GM12878 (cell line): Measurements from ENCODE around the gene NIPAL1. TPM values are rescaled to one million over a fixed set of nuclear protein-coding genes. Genes with fewer than 3 reads are reported as not detected.

ENCODE experiments used
- ATAC-seq: fragments of 200-7000 bp; cut with Tn5 transposase; 3 replicates; pipeline ENCODE4 v1.9.1; 2020; ENCODE audit warnings: mild to moderate bottlenecking, moderate library complexity
- BruUV-seq: library from RNA; stranded (reverse); fragments of 400-500 nt; replicated peaks from 2 replicates; lab custom pipeline; 2021; lab: Mats Ljungman, UMichigan
- CTCF ChIA-PET: fragments of 300-600 bp; sonication (Branson Sonifier 250); formaldehyde crosslinking; extraction: SDS; loops from one replicate; lab custom pipeline; 2021; ENCODE audit warnings: inconsistent platforms; lab: Yijun Ruan, JAX
- POLR2A ChIA-PET: fragments of 350-600 bp; formaldehyde crosslinking; extraction: SDS; loops from one replicate; lab custom pipeline; 2021; ENCODE audit warnings: inconsistent platforms; lab: Charles Lee
- RAD21 ChIA-PET: fragments of 300-600 bp; sonication (Branson Sonifier 250); formaldehyde crosslinking; loops from one replicate; lab custom pipeline; 2023; ENCODE audit warnings: antibody characterized with exemption; ENCODE audit not compliant: unreplicated experiment; lab: Charles Lee
- SMC1A ChIA-PET: fragments of 300-600 bp; sonication (Branson Sonifier 250); formaldehyde crosslinking; loops from one replicate; lab custom pipeline; 2023; ENCODE audit not compliant: unreplicated experiment, uncharacterized antibody; lab: Charles Lee
- DNase-seq: peaks from one replicate; pipeline ENCODE4 v3.0.0-alpha.2; 2011; ENCODE audit warnings: low read depth, low spot score
- FAIRE-seq: peaks from 3 replicates; lab custom pipeline; 2011; peaks lifted over from hg19 to GRCh38; lab: Jason Lieb, UNC
- H2AFZ ChIP-seq: 2 replicates; pipeline ENCODE4 v1.6.0; 2011; ENCODE audit warnings: low read depth, low read length, control low read depth; ENCODE audit not compliant: control insufficient read depth
- H3K27ac ChIP-seq: 2 replicates; pipeline ENCODE4 v1.5.1; 2011; ENCODE audit warnings: control low read depth; ENCODE audit not compliant: control insufficient read depth, insufficient read depth
- H3K27me3 ChIP-seq, 2 experiments: replicated peaks in 1 of 2; 2 replicates each; pipeline versions ENCODE4 v1.6.0 to v1.6.1; 2011; ENCODE audit warnings: low read length in 1 of 2; ENCODE audit not compliant: control insufficient read depth in 2 of 2, insufficient read depth in 2 of 2
- H3K36me3 ChIP-seq, 2 experiments: 2 replicates each; pipeline ENCODE4 v1.5.1; 2011; ENCODE audit warnings: low read length in 1 of 2; ENCODE audit not compliant: control insufficient read depth in 2 of 2, insufficient read depth in 2 of 2
- H3K4me1 ChIP-seq: 2 replicates; pipeline ENCODE4 v1.6.1; 2011; ENCODE audit warnings: mild to moderate bottlenecking, low read length, moderate library complexity, mixed read lengths; ENCODE audit not compliant: control insufficient read depth, insufficient read depth
- H3K4me2 ChIP-seq: 2 replicates; pipeline ENCODE4 v1.6.0; 2011; ENCODE audit warnings: control low read depth; ENCODE audit not compliant: control insufficient read depth, insufficient read depth
- H3K4me3 ChIP-seq: fragments of 200-600 bp; sonication (generic); 2 replicates; pipeline ENCODE4 v1.5.1; 2016
- H3K79me2 ChIP-seq: 2 replicates; pipeline ENCODE4 v1.6.0; 2011; ENCODE audit warnings: low read length; ENCODE audit not compliant: control insufficient read depth, insufficient read depth
- H3K9ac ChIP-seq: 2 replicates; pipeline ENCODE4 v1.8.0; 2011; ENCODE audit warnings: low read length, control low read depth, mixed read lengths; ENCODE audit not compliant: control insufficient read depth, insufficient read depth
- H3K9me3 ChIP-seq: replicated peaks from 3 replicates; pipeline ENCODE4 v1.5.1; 2011; ENCODE audit warnings: mild to moderate bottlenecking, low read length; ENCODE audit not compliant: control insufficient read depth, insufficient read depth
- H4K20me1 ChIP-seq: 2 replicates; pipeline ENCODE4 v1.6.0; 2011; ENCODE audit not compliant: control insufficient read depth, insufficient read depth
- DPF2 ChIP-seq: fragments of 450-650 bp; IDR thresholded peaks from 2 replicates; pipeline ENCODE4 v1.6.1; 2017; ENCODE audit warnings: mild to moderate bottlenecking
- EGR1 ChIP-seq, 2 experiments: IDR thresholded peaks; 1 replicate in 1 of 2; 2 replicates in 1 of 2; pipeline ENCODE4 v1.6.1; 2011 to 2012; ENCODE audit warnings: low read depth in 2 of 2, low read length in 2 of 2, borderline replicate concordance in 1 of 2, mild to moderate bottlenecking in 1 of 2, moderate library complexity in 1 of 2
- ETV6 ChIP-seq, 2 experiments: fragments of 450-650 bp in 1 of 2; IDR thresholded peaks in 1 of 2; conservative IDR thresholded peaks in 1 of 2; 2 replicates each; pipeline ENCODE4 v1.6.1; 2014; ENCODE audit warnings: antibody characterized with exemption in 1 of 2, borderline replicate concordance in 1 of 2, low read depth in 1 of 2, mild to moderate bottlenecking in 1 of 2, moderate library complexity in 1 of 2
- IKZF1 ChIP-seq: fragments of 450-650 bp; conservative IDR thresholded peaks from 2 replicates; pipeline ENCODE4 v1.6.1; 2017; ENCODE audit warnings: antibody characterized with exemption, mild to moderate bottlenecking
- IKZF2 ChIP-seq, 2 experiments: fragments of 450-650 bp; IDR thresholded peaks; 2 replicates each; pipeline ENCODE4 v1.6.1; 2017; ENCODE audit warnings: mild to moderate bottlenecking in 2 of 2, moderate library complexity in 2 of 2
- IRF4 ChIP-seq: IDR thresholded peaks from 2 replicates; pipeline ENCODE4 v1.6.1; 2011; ENCODE audit warnings: low read depth, low read length
- KLF5 ChIP-seq: fragments of 450-650 bp; IDR thresholded peaks from 2 replicates; pipeline ENCODE4 v1.6.1; 2014; ENCODE audit warnings: mild to moderate bottlenecking; ENCODE audit not compliant: partially characterized antibody
- NBN ChIP-seq: fragments of 450-650 bp; IDR thresholded peaks from 2 replicates; pipeline ENCODE4 v1.6.1; 2016
- PKNOX1 ChIP-seq: fragments of 450-650 bp; IDR thresholded peaks from 2 replicates; pipeline ENCODE4 v1.6.1; 2016; ENCODE audit warnings: mild to moderate bottlenecking
- SMAD5 ChIP-seq: IDR thresholded peaks from 2 replicates; pipeline ENCODE4 v1.6.1; 2016; ENCODE audit warnings: antibody characterized with exemption, low read depth
- SREBF2 ChIP-seq: IDR thresholded peaks from 2 replicates; pipeline ENCODE4 v1.6.1; 2012; ENCODE audit warnings: mild to moderate bottlenecking, low read length
- WGBS: methylation state at CpG from one replicate; pipeline ENCODE4 v1.1.6; 2016; ENCODE audit warnings: low lambda C conversion rate; ENCODE audit not compliant: insufficient replicate concordance, insufficient coverage; ENCODE audit errors: missing lambda C conversion rate; 5-methylcytosine and 5-hydroxymethylcytosine counted together
- in situ Hi-C: fragments of 300-500 bp; cut with MboI; formaldehyde crosslinking; loops from 9 replicates; pipeline ENCODE4 v1.14.3; 2018; ENCODE audit warnings: mixed read lengths
- intact Hi-C: fragments of 100-400 bp; cut with micrococcal nuclease; formaldehyde crosslinking; loops from one replicate; pipeline ENCODE4 v1.14.2; 2022; ENCODE audit not compliant: unreplicated experiment
- polyA plus RNA-seq, 11 experiments: library from polyadenylated mRNA; depleted of rRNA in 4 of 11; unstranded in 6 of 11; stranded (reverse) in 5 of 11; fragments of >200 nt; fragmentation: Nextera tagmentation in 4 of 11; fragmentation: Illumina TruSeq in 1 of 11; extraction: Ambion mirVana in 4 of 11; extraction: Trizol in 1 of 11; gene quantifications; 1 replicate in 1 of 11; 2 replicates in 10 of 11; pipeline versions ENCODE4 v1.2.1 to v1.2.3, GENCODE V29; 2011 to 2016; ENCODE audit warnings: inconsistent platforms in 2 of 11, missing spikeins in 2 of 11, low read depth in 1 of 11
- total RNA-seq, 4 experiments: library from RNA; depleted of rRNA in 3 of 4; stranded (reverse); fragments of >200 nt in 3 of 4; fragmentation: Illumina TruSeq in 1 of 4; extraction: Trizol in 1 of 4; gene quantifications; 2 replicates each; pipeline versions ENCODE4 v1.2.1 to v1.2.3, GENCODE V29; 2013 to 2021
- TF ChIP-seq, protein P1 (sequence below): IDR thresholded peaks from 2 replicates; pipeline ENCODE4 v1.6.1; 2011; ENCODE audit warnings: borderline replicate concordance, low read depth, mild to moderate bottlenecking, moderate library complexity, mixed read lengths, low read length; ENCODE audit not compliant: insufficient read depth; ENCODE audit errors: extremely low read length
- TF ChIP-seq, protein P2 (sequence below): IDR thresholded peaks from 2 replicates; pipeline ENCODE4 v1.6.1; 2012; ENCODE audit warnings: mild to moderate bottlenecking, low read depth, low read length
- TF ChIP-seq, protein P3 (sequence below): fragments of 450-650 bp; IDR thresholded peaks from 2 replicates; pipeline ENCODE4 v1.6.1; 2017; ENCODE audit warnings: low read depth, mild to moderate bottlenecking, moderate library complexity

NIPAL1 gene
- total and polyA plus RNA-seq, 10 of the 15 experiments (the other 5 are each of a cell fraction or from before 2014, with no cell fraction given), result 0.46 to 9.7 (median 5.9) TPM

GRCh38 chr4:48041535-48042137, 25.1 kb downstream of the NIPAL1 start:
- intact Hi-C loops, result loop anchor here (10.0 kb wide), 1 partner anchor 527 kb away; no protein-coding TSS in a partner anchor
- ChIA-PET POLR2A (interaction anchor here (0.6 kb wide), 2 partner anchors 300 to 318 kb away, joined by 3 to 5 read pairs; no protein-coding TSS in a partner anchor), CTCF (interaction anchor here (0.5 to 2.7 kb wide), 11 partner anchors 8 to 545 kb away, joined by 3 to 24 read pairs (median 4); no protein-coding TSS in a partner anchor), RAD21 (interaction anchor here (0.7 to 1.5 kb wide), 3 partner anchors 8 to 24 kb away, joined by 3 to 7 read pairs (median 4); no protein-coding TSS in a partner anchor), SMC1A (interaction anchor here (1.2 to 11.7 kb wide), 7 partner anchors 9 to 49 kb away, joined by 3 to 268 read pairs (median 4); no protein-coding TSS in a partner anchor)
- H3K4me1 ChIP-seq, result peaks cover 51% of the 10 kb centered on the region
- no peak overlapping the region for H2AFZ ChIP-seq
- no peak overlapping the region for H3K9ac ChIP-seq
- H3K4me2 ChIP-seq, result peak overlapping the region; percentile 15
- no peaks in the 10 kb centered on the region for H4K20me1 ChIP-seq
- WGBS, result 27% methylated on average over 4 of the region's 4 CpGs
- H3K27ac ChIP-seq, result peak overlapping the region; percentile 2; the same call in 1 of the 2 replicates
- no peaks in the 10 kb centered on the region for H3K27me3 ChIP-seq
- H3K79me2 ChIP-seq, result no peaks in the 10 kb centered on the region
- no peaks in the 10 kb centered on the region for H3K36me3 ChIP-seq
- BruUV-seq, result no TSS peak
- FAIRE-seq, result no peak
- no peak overlapping the region for H3K4me3 ChIP-seq
- no peak for DNase-seq
- in situ Hi-C loops, result no loop called here
- H3K9me3 ChIP-seq, result no peaks in the 10 kb centered on the region
- peak; percentile 31 for ATAC-seq
- TF ChIP-seq EGR1 (IDR thresholded peaks at IDR 0.05; ENCODE audit: borderline replicate concordance in 1 of 2, low read depth in 2 of 2, low read length in 2 of 2) (no peak), SMAD5 (no peak), ETV6 (conservative IDR thresholded peaks at IDR 0.05 in 1 of 2, IDR thresholded peaks at IDR 0.05 in 1 of 2; ENCODE audit: borderline replicate concordance in 1 of 2, low read depth in 1 of 2) (peak in 1 of 2 experiments; percentile 27; a peak in 1 of 4 replicates), KLF5 (no peak), IRF4 (0 out of 2 replicates have a peak, but pooled peaks have one; percentile 21), IKZF1 (peak; percentile 36), DPF2 (peak; percentile 19; the same call in 1 of the 2 replicates), PKNOX1 (0 out of 2 replicates have a peak, but pooled peaks have one; percentile 15), SREBF2 (no peak), IKZF2 (IDR thresholded peaks at IDR 0.05) (peak in 1 of 2 experiments; percentile 41; a peak in 2 of 4 replicates), NBN (no peak)
- TF ChIP-seq, protein P1, sequence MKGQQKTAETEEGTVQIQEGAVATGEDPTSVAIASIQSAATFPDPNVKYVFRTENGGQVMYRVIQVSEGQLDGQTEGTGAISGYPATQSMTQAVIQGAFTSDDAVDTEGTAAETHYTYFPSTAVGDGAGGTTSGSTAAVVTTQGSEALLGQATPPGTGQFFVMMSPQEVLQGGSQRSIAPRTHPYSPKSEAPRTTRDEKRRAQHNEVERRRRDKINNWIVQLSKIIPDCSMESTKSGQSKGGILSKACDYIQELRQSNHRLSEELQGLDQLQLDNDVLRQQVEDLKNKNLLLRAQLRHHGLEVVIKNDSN, result no peak
- TF ChIP-seq, protein P2, sequence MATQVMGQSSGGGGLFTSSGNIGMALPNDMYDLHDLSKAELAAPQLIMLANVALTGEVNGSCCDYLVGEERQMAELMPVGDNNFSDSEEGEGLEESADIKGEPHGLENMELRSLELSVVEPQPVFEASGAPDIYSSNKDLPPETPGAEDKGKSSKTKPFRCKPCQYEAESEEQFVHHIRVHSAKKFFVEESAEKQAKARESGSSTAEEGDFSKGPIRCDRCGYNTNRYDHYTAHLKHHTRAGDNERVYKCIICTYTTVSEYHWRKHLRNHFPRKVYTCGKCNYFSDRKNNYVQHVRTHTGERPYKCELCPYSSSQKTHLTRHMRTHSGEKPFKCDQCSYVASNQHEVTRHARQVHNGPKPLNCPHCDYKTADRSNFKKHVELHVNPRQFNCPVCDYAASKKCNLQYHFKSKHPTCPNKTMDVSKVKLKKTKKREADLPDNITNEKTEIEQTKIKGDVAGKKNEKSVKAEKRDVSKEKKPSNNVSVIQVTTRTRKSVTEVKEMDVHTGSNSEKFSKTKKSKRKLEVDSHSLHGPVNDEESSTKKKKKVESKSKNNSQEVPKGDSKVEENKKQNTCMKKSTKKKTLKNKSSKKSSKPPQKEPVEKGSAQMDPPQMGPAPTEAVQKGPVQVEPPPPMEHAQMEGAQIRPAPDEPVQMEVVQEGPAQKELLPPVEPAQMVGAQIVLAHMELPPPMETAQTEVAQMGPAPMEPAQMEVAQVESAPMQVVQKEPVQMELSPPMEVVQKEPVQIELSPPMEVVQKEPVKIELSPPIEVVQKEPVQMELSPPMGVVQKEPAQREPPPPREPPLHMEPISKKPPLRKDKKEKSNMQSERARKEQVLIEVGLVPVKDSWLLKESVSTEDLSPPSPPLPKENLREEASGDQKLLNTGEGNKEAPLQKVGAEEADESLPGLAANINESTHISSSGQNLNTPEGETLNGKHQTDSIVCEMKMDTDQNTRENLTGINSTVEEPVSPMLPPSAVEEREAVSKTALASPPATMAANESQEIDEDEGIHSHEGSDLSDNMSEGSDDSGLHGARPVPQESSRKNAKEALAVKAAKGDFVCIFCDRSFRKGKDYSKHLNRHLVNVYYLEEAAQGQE, result no peak
- TF ChIP-seq, protein P3, sequence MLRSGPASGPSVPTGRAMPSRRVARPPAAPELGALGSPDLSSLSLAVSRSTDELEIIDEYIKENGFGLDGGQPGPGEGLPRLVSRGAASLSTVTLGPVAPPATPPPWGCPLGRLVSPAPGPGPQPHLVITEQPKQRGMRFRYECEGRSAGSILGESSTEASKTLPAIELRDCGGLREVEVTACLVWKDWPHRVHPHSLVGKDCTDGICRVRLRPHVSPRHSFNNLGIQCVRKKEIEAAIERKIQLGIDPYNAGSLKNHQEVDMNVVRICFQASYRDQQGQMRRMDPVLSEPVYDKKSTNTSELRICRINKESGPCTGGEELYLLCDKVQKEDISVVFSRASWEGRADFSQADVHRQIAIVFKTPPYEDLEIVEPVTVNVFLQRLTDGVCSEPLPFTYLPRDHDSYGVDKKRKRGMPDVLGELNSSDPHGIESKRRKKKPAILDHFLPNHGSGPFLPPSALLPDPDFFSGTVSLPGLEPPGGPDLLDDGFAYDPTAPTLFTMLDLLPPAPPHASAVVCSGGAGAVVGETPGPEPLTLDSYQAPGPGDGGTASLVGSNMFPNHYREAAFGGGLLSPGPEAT, result peak; percentile 31; the same call in 1 of the 2 replicates
